ENCODE measurements around the gene ZBED1. TPM values are rescaled to one million over a fixed set of nuclear protein-coding genes. Genes with fewer than 3 reads are reported as not detected.

The ZBED1 gene
- total and polyA plus RNA-seq, 2 donors (not counting 3 experiments of a cell fraction or from before 2014, with no cell fraction given): 24.6 to 46.5 TPM

GRCh38 chrX:2539586-2539985, 38.8 kb upstream of the ZBED1 start:
- POLR2A ChIA-PET: no interaction called here
- CTCF ChIA-PET: no interaction called here
- dilution Hi-C loops (cut with MboI; ENCODE audit: extremely low pct_ligation_motif_present, low sequenced_read_pairs) (no loop called here), intact Hi-C loops (cut with micrococcal nuclease) (no loop called here)
- Histone ChIP-seq H3K9ac (replicated peaks; ENCODE audit: extremely low read depth, insufficient read depth, low read length) (no peak overlapping the region), H3K9me3 (replicated peaks; ENCODE audit: control insufficient read depth, insufficient read depth, low read length) (no peaks in the 10 kb centered on the region), H3K79me2 (ENCODE audit: control insufficient read depth, insufficient read depth, low read length) (no peaks in the 10 kb centered on the region), H3K27me3 (ENCODE audit: control insufficient read depth in 2 of 2, insufficient read depth in 2 of 2, low read length in 2 of 2) (no peaks in the 10 kb centered on the region), H4K20me1 (replicated peaks; ENCODE audit: control insufficient read depth, extremely low read depth, insufficient read depth, low read length) (no peaks in the 10 kb centered on the region), H3K27ac (ENCODE audit: insufficient read depth, low read depth, low read length) (no peak overlapping the region), H3K4me1 (ENCODE audit: control insufficient read depth, extremely low read depth, insufficient read depth, low read length) (no peaks in the 10 kb centered on the region), H2AFZ (ENCODE audit: low read depth, low read length) (no peak overlapping the region), H3K36me3 (ENCODE audit: control insufficient read depth in 2 of 2, extremely low read depth in 1 of 2, insufficient read depth in 2 of 2, low read length in 2 of 2) (no peaks in the 10 kb centered on the region), H3K9me1 (replicated peaks; ENCODE audit: control insufficient read depth, extremely low read depth, insufficient read depth, low read length) (no peaks in the 10 kb centered on the region), H3K4me3 (replicated peaks in 1 of 3; ENCODE audit: insufficient read depth in 1 of 3, low read depth in 1 of 3, low read length in 3 of 3) (no peak overlapping the region), H3K4me2 (ENCODE audit: insufficient read depth, low read length) (no peak overlapping the region)
- TF ChIP-seq MAX (IDR thresholded peaks at IDR 0.05; ENCODE audit: insufficient read depth, insufficient read length) (no peak), POLR2AphosphoS5 (IDR thresholded peaks at IDR 0.05; ENCODE audit: insufficient read depth, low read depth, low read length) (no peak), MYC (IDR thresholded peaks at IDR 0.05; ENCODE audit: low read depth, low read length) (no peak), JUN (IDR thresholded peaks at IDR 0.05; ENCODE audit: borderline replicate concordance, insufficient read depth, insufficient read length, low read depth) (no peak), EZH2 (IDR thresholded peaks at IDR 0.05; ENCODE audit: borderline replicate concordance, low read depth, low read length, severe bottlenecking) (no peak), FOS (IDR thresholded peaks at IDR 0.05; ENCODE audit: borderline replicate concordance, insufficient read depth, low read length) (no peak), POLR2A (IDR thresholded peaks at IDR 0.05; ENCODE audit: low read depth, low read length) (no peak), GATA2 (IDR thresholded peaks at IDR 0.05; ENCODE audit: insufficient read depth, insufficient read length, low read depth, low read length) (no peak), CTCF (IDR thresholded peaks at IDR 0.05; ENCODE audit: extremely low read depth in 1 of 2, insufficient read depth in 1 of 2, low read depth in 1 of 2, low read length in 2 of 2) (no peak)
- FAIRE-seq (no peak), DNase-seq (ENCODE audit: low read depth, low spot score) (no peak)
- no TSS peak for BruUV-seq (replicated peaks)

Data from endothelial cell of umbilical vein (primary cell).